OCI-LY7 (cell line): Measurements from ENCODE around the gene PGF. TPM values are rescaled to one million over a fixed set of nuclear protein-coding genes. Genes with fewer than 3 reads are reported as not detected.

Experiments
- BruUV-seq: library from RNA; stranded (reverse); fragments of 400-500 nt; replicated peaks from 2 replicates; lab custom pipeline; 2021; lab: Mats Ljungman, UMichigan
- CTCF ChIA-PET: fragments of 300-600 bp; sonication (Branson Sonifier 250); formaldehyde crosslinking; loops from one replicate; lab custom pipeline; 2022; ENCODE audit warnings: antibody characterized with exemption; ENCODE audit not compliant: unreplicated experiment; lab: Charles Lee
- POLR2A ChIA-PET: fragments of 300-600 bp; sonication (Branson Sonifier 250); formaldehyde crosslinking; loops from one replicate; lab custom pipeline; 2022; ENCODE audit warnings: antibody characterized with exemption; lab: Charles Lee
- DNase-seq: peaks from one replicate; pipeline ENCODE4 v3.0.0-alpha.2; 2015; ENCODE audit warnings: low spot score
- H2AFZ ChIP-seq: fragments of 200-600 bp; sonication (generic), shearing (Covaris generic); 2 replicates; pipeline ENCODE4 v1.6.1; 2014; ENCODE audit warnings: mild to moderate bottlenecking, antibody characterized with exemption, low read length, moderate library complexity
- H3K27ac ChIP-seq: fragments of 200-600 bp; sonication (generic); 2 replicates; pipeline ENCODE4 v1.5.1; 2014; ENCODE audit warnings: mixed run types, low read depth, mild to moderate bottlenecking, moderate library complexity, low read length, inconsistent platforms; ENCODE audit not compliant: poor library complexity, severe bottlenecking
- H3K36me3 ChIP-seq: fragments of 200-600 bp; sonication (generic); 2 replicates; pipeline ENCODE4 v1.6.1; 2014; ENCODE audit warnings: mild to moderate bottlenecking, antibody characterized with exemption, low read length, moderate library complexity, mixed read lengths; ENCODE audit not compliant: insufficient read depth
- H3K4me1 ChIP-seq: fragments of 200-600 bp; sonication (generic); 2 replicates; pipeline ENCODE4 v1.5.1; 2014; ENCODE audit warnings: mild to moderate bottlenecking, low read length; ENCODE audit not compliant: insufficient read depth, poor library complexity, severe bottlenecking
- H3K4me2 ChIP-seq: fragments of 200-600 bp; sonication (generic); 2 replicates; pipeline ENCODE4 v1.6.1; 2014; ENCODE audit warnings: mild to moderate bottlenecking, low read length
- H3K4me3 ChIP-seq: fragments of 200-600 bp; sonication (generic); 2 replicates; pipeline ENCODE4 v1.5.1; 2014; ENCODE audit warnings: mild to moderate bottlenecking, low read depth, low read length; ENCODE audit not compliant: poor library complexity, severe bottlenecking
- H3K79me2 ChIP-seq: fragments of 200-600 bp; sonication (generic); 2 replicates; pipeline ENCODE4 v1.6.1; 2016; ENCODE audit warnings: low read depth, mild to moderate bottlenecking, low read length, moderate library complexity, mixed read lengths; ENCODE audit not compliant: insufficient read depth
- H3K9me2 ChIP-seq: fragments of 200-600 bp; sonication (generic); 2 replicates; pipeline ENCODE4 v1.6.1; 2016; ENCODE audit warnings: mild to moderate bottlenecking, low read length, mixed read lengths; ENCODE audit not compliant: insufficient read depth
- H3K9me3 ChIP-seq: fragments of 200-600 bp; sonication (generic); 2 replicates; pipeline ENCODE4 v1.6.1; 2014; ENCODE audit warnings: mild to moderate bottlenecking, mixed run types, low read length, mixed read lengths
- H4K20me1 ChIP-seq: fragments of 200-600 bp; sonication (generic); 2 replicates; pipeline ENCODE4 v1.6.1; 2014; ENCODE audit warnings: mild to moderate bottlenecking, antibody characterized with exemption, low read length, moderate library complexity, mixed read lengths; ENCODE audit not compliant: insufficient read depth
- EZH2phosphoT487 ChIP-seq: fragments of 200-600 bp; sonication (generic); IDR thresholded peaks from 2 replicates; pipeline ENCODE4 v1.6.1; 2018; ENCODE audit warnings: low read depth, borderline replicate concordance, mild to moderate bottlenecking, mixed run types, antibody characterized with exemption, low read length, moderate library complexity, mixed read lengths
- intact Hi-C: fragments of 100-400 bp; cut with micrococcal nuclease; formaldehyde crosslinking; loops from one replicate; pipeline ENCODE4 v1.10.0; 2022; ENCODE audit not compliant: unreplicated experiment
- total RNA-seq, 2 experiments: library from RNA; depleted of rRNA in 1 of 2; stranded (reverse); fragments of >200 nt in 1 of 2; shearing (Covaris generic) in 1 of 2; gene quantifications; 2 replicates each; pipeline ENCODE4 v1.2.3, GENCODE V29; 2014 to 2022
- TF ChIP-seq, protein P1 (sequence below): fragments of 200-600 bp; sonication (generic); conservative IDR thresholded peaks from 2 replicates; pipeline ENCODE4 v1.5.1; 2014; ENCODE audit warnings: mild to moderate bottlenecking, antibody characterized with exemption, low read length, moderate library complexity, mixed read lengths

The PGF gene
- total RNA-seq, 2 experiments from 2014 or later, result 0.09 to 0.19 TPM

DNA sequence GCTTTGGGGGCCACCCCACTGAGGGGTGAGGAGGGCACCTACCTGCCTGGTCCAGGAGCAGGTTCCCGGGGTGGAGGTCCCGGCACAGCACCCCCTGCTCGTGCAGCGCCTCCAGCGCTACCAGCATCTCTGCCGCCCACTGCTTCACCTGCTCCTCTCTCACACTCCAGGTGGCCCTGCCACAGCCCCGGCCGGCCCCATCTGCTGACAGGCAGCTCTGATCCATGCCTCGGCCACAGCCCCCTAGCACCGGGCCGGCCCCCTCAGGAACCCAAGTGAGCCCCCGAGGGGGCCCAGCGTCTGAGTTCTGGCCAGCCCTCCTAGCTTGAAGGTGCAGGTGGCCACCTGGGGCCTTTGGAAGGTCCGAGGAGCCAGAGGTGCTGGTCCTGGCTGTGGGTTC lies 45.9 kb downstream of the PGF start:
- no TSS peak for BruUV-seq
- TF ChIP-seq, protein P1, sequence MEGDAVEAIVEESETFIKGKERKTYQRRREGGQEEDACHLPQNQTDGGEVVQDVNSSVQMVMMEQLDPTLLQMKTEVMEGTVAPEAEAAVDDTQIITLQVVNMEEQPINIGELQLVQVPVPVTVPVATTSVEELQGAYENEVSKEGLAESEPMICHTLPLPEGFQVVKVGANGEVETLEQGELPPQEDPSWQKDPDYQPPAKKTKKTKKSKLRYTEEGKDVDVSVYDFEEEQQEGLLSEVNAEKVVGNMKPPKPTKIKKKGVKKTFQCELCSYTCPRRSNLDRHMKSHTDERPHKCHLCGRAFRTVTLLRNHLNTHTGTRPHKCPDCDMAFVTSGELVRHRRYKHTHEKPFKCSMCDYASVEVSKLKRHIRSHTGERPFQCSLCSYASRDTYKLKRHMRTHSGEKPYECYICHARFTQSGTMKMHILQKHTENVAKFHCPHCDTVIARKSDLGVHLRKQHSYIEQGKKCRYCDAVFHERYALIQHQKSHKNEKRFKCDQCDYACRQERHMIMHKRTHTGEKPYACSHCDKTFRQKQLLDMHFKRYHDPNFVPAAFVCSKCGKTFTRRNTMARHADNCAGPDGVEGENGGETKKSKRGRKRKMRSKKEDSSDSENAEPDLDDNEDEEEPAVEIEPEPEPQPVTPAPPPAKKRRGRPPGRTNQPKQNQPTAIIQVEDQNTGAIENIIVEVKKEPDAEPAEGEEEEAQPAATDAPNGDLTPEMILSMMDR, result no peak
- TF ChIP-seq EZH2phosphoT487, result no peak
- no peaks in the 10 kb centered on the region for H3K9me2 ChIP-seq
- CTCF ChIA-PET, result no interaction called here
- POLR2A ChIA-PET, result no interaction called here
- no peak overlapping the region for H2AFZ ChIP-seq
- no peaks in the 10 kb centered on the region for H3K79me2 ChIP-seq
- no peak overlapping the region for H3K27ac ChIP-seq
- no peak overlapping the region for H3K4me2 ChIP-seq
- DNase-seq, result no peak
- peaks cover 25% of the 10 kb centered on the region for H3K36me3 ChIP-seq
- no peaks in the 10 kb centered on the region for H3K9me3 ChIP-seq
- H3K4me1 ChIP-seq, result no peaks in the 10 kb centered on the region
- no peak overlapping the region for H3K4me3 ChIP-seq
- H4K20me1 ChIP-seq, result no peaks in the 10 kb centered on the region
- intact Hi-C loops, result no loop called here

- TF ChIP-seq, protein P1, result no peak
- no peak for TF ChIP-seq EZH2phosphoT487
- BruUV-seq, result no TSS peak
- Histone ChIP-seq H3K27ac (no peak overlapping the region), H4K20me1 (no peaks in the 10 kb centered on the region), H3K9me3 (no peaks in the 10 kb centered on the region), H3K36me3 (peaks cover 31% of the 10 kb centered on the region), H3K79me2 (no peaks in the 10 kb centered on the region), H3K4me3 (no peak overlapping the region), H3K4me1 (no peaks in the 10 kb centered on the region), H3K9me2 (no peaks in the 10 kb centered on the region), H3K4me2 (no peak overlapping the region), H2AFZ (no peak overlapping the region)
- POLR2A ChIA-PET, result interaction anchor here (1.5 kb wide), 1 partner anchor 37 kb away, joined by 4 read pairs; no protein-coding TSS in a partner anchor
- intact Hi-C loops, result no loop called here
- DNase-seq, result no peak
- CTCF ChIA-PET, result interaction anchor here (2.6 kb wide), 1 partner anchor 49 kb away, joined by 13 read pairs; no protein-coding TSS in a partner anchor
Observed at GRCh38 chr14:74908861-74909341, 46.5 kb downstream of the PGF start.

DNA sequence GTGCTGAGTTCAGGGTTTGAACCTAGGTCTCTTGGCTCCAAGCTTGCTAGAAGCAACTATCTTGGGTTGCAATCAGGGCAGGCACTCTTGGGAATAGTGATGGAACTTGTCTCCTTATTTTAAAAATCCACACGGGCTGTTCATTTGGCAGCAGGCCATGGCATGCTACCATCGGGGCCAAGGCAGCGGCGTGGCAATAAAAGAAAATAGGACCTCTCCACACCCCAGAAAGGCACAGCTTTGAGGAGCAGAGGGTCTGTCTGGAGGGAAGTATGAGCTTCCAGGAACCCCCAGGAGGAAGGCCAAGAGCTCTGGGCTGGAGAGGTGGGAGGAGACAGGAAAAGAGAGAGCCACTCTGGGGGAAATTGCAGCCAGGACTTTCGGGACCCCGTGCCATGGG lies 47.7 kb downstream of the PGF start:
- Histone ChIP-seq H3K9me3 (no peaks in the 10 kb centered on the region), H3K9me2 (no peaks in the 10 kb centered on the region), H4K20me1 (no peaks in the 10 kb centered on the region), H2AFZ (no peak overlapping the region), H3K4me1 (peaks cover 6% of the 10 kb centered on the region), H3K4me3 (no peak overlapping the region), H3K27ac (no peak overlapping the region), H3K4me2 (no peak overlapping the region), H3K36me3 (peaks cover 42% of the 10 kb centered on the region), H3K79me2 (no peaks in the 10 kb centered on the region)
- ChIA-PET CTCF (interaction anchor here (2.6 kb wide), 1 partner anchor 47 kb away, joined by 13 read pairs; no protein-coding TSS in a partner anchor), POLR2A (interaction anchor here (0.6 to 1.5 kb wide), 3 partner anchors 36 to 630 kb away, joined by 3 to 4 read pairs (median 3); no protein-coding TSS in a partner anchor)
- TF ChIP-seq, protein P1, result no peak
- TF ChIP-seq EZH2phosphoT487, result no peak
- BruUV-seq, result no TSS peak
- DNase-seq, result no peak
- intact Hi-C loops, result no loop called here
